GM12801 (cell line): ENCODE measurements around the gene GPR84.

Experiments used
- CTCF ChIP-seq: IDR thresholded peaks from one replicate; pipeline ENCODE4 v1.5.1; 2011; ENCODE audit warnings: control low read depth; ENCODE audit not compliant: insufficient read length; ENCODE audit errors: extremely low read depth

The GPR84 gene

GRCh38 chr12:54376596-54376995 lies 12.3 kb upstream of the GPR84 start:
- no peak for TF ChIP-seq CTCF

DNA sequence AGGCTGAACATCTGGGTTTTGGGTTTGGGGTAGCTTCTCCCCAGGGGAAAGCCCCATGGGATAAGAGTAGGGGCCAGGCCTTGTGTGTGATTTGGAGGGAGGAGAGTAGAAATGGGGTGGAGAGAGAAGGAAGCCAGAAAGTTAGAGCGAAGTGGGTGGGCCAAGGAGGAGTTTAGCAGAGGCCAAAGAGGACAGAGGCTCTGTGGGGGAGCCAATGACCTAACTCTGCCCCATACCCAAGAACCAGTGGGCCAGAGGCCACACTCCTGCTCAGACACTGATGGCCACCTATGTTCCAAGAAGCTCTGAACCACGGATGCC lies 10.9 kb upstream of the GPR84 start:
- no peak for TF ChIP-seq CTCF

DNA sequence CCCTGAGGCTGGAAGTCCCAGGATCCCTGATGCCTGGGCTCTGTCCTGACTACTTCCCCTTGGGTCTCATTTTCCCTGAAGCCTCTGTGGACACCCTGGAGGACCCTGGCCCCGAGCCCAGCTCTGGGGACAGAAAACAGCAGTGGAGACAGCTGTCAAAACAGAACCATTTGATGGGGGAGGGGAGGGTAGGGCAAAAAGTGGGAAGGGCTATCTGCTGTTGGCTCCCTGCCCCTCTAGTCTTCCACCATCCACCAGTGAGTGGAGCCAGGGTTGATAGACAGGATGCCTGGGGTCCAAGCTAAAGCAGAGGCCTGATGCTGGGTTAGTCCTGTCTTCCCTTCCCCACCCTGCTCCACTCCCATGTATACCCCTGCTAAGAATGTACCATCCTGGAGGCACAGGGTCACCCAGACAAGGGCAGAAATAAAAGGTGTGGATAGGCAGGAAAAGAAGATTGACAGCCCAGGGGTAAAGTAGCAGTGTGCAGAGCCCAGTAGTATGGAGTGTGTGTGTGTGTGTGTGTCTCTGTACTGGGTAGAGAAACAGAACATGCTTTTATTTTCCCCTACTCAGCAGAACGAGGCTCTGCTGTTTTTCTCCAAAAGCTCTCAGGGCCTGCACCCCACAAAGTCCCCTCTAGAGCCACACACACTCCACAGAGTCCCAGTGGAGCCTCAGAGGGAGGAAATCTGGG lies 10.4 kb upstream of the GPR84 start:
- no peak for TF ChIP-seq CTCF

DNA sequence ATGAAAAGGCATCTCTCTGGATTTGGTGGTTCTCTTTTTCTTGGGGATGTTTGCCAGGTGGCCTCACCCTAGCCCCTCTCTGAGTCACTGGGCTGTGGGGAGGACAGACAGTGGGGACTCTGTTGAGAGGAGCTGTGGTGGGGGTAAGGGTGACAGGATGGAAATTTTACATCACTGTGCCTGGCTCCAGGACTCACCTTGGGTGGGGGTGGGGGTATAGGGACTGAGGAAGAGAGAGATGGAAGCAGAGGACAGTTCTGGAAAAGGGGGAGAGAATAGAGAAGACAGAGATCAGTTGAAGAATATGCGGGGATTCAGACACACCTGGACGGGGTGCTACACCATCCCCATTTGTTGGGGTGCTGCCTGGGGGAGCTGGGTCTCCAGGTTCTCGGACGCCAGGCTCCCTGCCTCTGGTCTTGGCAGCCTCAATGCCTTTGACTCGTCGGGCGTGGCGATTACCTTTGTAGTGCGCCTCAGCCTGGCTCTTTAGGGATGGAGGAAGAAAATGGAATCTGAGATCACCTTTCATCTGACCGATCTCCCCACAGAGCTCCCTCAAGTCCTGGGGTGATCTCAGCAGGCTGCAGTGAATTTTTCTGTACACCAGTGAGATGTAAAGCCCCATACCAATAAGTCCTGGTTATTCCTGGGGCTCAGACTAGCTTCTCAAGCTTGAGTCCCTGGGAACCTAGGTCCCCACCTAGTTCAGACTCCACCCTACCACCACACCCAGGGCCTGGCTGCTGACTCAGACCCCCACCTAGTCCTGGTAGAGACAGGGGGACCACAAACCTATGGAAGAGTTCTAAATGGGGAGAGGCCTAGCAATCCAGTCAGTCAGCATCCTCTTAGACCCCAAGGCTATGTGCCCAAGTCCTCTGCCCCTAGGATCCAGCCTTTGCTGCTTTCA lies 9.6 kb upstream of the GPR84 start:
- TF ChIP-seq CTCF: no peak

DNA sequence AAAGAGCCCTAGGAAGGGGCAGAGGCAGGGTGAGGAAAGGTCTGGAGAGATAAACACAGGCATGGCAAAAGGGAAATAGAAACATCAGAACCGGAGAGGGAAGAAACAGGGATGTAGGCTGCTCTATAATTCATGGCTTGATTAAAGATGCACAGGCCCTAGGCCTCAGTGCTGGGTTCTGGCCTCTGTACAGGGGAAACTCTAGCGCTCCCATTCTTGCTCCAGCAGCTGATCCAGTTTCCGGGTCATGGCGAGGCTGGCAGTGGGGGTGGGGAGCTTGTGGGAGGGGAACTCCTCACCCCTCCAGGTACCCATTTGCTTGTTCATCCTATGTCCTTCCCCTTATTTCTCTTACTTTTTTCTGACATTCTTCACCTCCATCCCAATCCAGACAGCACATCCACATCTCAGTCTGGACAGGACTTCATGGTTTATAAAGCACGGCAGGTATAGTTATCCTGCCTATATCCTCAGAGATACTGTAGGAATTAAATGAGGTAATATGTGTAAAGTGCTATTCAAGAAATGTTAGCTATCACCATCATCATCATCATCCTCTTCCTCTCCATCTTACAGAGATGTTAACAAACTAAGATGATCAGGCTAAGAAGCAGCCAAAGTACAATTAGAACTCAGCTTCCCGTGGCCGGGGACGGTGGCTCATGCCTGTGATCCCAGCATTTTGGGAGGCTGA lies 8.0 kb upstream of the GPR84 start:
- no peak for TF ChIP-seq CTCF

DNA sequence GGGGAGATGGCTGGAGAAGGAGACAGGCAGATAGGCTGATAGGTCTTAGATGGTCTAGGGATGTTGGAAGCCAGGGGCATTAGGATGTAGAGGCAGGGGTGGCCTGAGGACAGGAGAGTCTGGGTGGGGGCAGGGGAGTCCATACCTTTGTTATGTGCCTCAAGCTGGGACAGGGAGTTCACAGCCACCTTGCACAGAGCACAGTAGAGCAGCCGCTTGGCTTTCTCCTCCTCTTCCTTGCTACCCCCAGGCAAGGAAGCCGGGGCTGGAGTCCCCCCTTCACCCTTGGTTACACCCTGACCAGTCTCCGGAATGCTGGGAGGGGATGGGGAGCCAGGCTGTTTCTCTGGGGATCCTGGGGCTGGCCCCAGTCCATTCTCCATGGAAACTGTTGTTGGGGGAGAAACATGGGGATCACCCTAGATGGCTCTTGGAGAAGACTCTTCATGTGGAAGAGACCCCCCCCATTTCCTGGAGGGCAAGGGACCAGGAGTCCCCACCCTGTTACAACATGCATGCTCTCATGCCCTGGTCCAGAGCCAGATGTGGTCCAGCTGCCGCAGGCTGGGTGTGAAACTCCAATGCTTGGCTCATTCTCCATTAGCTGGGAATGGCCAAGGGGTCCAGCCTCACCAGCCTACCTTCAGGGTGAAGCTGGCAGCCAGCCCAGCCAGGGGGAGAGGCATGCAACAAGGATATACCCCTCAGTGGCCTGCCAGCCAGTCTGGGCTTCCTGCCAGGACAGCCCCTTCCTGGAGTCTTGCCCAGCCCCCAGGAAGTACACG lies 7.2 kb upstream of the GPR84 start:
- TF ChIP-seq CTCF: no peak
